ENCODE data around the gene KMT2C.

DNA sequence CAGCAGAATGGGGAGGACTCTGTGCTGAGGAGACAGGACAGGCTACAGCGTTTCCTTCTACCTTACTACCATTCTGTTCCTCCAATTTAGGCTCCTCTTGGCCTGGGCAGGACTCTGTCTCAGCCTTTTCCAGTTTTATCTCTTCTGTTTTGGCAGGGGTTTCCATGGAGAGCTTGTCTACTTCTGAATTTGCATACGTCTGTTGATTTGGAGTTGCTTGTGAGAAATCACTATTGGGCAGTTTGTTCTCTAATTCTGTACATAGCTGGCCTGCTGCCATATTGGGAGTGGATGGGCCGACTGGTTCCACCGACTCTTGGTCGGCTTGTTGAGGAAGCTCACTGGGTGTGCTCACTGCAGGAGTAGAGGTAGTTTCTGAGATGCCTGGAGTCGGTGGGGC, 273.5 kb downstream of the KMT2C start:
- TF ChIP-seq, protein P1, sequence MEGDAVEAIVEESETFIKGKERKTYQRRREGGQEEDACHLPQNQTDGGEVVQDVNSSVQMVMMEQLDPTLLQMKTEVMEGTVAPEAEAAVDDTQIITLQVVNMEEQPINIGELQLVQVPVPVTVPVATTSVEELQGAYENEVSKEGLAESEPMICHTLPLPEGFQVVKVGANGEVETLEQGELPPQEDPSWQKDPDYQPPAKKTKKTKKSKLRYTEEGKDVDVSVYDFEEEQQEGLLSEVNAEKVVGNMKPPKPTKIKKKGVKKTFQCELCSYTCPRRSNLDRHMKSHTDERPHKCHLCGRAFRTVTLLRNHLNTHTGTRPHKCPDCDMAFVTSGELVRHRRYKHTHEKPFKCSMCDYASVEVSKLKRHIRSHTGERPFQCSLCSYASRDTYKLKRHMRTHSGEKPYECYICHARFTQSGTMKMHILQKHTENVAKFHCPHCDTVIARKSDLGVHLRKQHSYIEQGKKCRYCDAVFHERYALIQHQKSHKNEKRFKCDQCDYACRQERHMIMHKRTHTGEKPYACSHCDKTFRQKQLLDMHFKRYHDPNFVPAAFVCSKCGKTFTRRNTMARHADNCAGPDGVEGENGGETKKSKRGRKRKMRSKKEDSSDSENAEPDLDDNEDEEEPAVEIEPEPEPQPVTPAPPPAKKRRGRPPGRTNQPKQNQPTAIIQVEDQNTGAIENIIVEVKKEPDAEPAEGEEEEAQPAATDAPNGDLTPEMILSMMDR (IDR thresholded peaks at IDR 0.05), result no peak
- no peak for TF ChIP-seq POLR2A (IDR thresholded peaks at IDR 0.05)

Measured in thyroid gland (tissue), 4 donors.